Tracheal epithelial cell (primary cell): ENCODE results near the gene PREB. TPM values are rescaled to one million over a fixed set of nuclear protein-coding genes. Genes with fewer than 3 reads are reported as not detected.

Source experiments
- total RNA-seq: library from RNA; depleted of rRNA; stranded (reverse); fragments of >200 nt; gene quantifications from 2 replicates; pipeline ENCODE4 v1.2.1, GENCODE V29; 2014

Gene PREB, protein sequence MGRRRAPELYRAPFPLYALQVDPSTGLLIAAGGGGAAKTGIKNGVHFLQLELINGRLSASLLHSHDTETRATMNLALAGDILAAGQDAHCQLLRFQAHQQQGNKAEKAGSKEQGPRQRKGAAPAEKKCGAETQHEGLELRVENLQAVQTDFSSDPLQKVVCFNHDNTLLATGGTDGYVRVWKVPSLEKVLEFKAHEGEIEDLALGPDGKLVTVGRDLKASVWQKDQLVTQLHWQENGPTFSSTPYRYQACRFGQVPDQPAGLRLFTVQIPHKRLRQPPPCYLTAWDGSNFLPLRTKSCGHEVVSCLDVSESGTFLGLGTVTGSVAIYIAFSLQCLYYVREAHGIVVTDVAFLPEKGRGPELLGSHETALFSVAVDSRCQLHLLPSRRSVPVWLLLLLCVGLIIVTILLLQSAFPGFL
- 35.0 and 43.6 TPM in 2 replicates for total RNA-seq

GRCh38 chr2:27133905-27134780 lies at the start of gene PREB:
Gene PREB (minus strand): TSS chr2:27134636. CDS start chr2:27134421, 215 bp downstream.

GRCh38 chr2:27148801-27149439 lies 14.5 kb upstream of the PREB start, which contains the start of gene TCF23:
Gene TCF23 (plus strand): TSS chr2:27149004. CDS start chr2:27149134, 130 bp downstream.

DNA sequence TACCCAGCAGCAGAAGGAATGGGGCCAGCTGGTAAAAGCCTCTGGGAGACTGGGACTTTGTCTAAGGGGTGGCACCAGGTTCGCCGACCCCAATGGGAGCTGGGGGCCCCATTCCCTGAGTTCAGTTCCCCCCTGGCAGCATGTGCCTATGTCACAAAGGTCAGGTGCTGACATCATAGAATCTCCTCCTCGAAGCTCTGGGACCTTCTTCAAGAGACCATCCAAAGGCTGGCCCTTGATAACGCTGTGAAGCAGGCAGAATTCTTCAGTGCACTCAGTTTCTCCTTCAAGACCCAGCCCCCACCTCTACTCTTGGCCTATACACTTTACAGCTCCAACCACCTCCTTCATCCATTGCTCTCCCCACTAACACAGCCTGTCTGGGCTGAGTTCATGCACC lies 4.9 kb upstream of the PREB start, which contains the start of gene PRR30:
PRR30 (minus strand) TSS at position 101 of the 400 bp plus-strand sequence. CDS start 1,081 bp downstream, outside the sequence.

DNA sequence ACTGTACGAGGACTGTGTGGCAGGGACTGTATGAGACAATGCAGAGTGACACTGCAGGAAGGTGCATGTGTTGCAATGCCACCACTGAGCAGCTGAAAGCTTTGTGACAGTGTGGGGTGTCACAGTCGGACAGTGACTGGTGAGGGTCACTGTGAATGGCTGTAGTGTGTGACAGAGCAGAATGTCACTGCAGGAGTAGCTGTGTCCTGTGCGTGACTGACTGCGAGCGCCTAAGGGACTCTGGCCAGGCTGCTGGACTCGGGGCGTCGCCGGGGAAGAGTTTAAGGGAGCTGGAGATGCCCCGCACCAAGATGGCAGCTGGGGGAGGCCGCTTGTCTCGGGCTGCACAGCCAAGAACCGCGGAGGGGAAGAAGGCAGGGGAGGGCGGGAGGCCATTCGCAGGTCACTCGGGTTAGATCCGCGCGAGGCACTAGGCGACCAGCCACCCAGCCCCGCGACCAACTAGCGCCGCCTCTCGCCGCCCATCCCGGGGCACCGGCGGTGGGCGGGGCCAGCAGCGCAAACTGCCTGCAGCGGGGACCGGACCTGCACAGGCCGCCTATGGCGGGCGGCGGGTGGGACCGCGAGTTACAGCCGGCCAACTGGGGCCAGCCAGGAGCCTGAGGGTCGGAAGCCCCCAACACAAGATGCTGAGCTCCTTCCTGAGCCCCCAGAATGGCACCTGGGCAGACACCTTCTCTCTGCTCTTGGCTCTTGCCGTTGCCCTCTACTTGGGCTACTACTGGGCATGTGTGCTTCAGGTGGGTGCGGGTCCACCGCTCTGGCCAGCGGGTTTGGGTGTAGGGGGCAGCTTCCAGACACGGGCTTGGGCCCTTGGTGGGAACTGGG lies 10.9 kb downstream of the PREB start, which contains the start of gene ABHD1:
ABHD1 (plus strand) TSS at position 514 of the 849 bp plus-strand sequence; CDS start at position 648, 134 bp downstream.

DNA sequence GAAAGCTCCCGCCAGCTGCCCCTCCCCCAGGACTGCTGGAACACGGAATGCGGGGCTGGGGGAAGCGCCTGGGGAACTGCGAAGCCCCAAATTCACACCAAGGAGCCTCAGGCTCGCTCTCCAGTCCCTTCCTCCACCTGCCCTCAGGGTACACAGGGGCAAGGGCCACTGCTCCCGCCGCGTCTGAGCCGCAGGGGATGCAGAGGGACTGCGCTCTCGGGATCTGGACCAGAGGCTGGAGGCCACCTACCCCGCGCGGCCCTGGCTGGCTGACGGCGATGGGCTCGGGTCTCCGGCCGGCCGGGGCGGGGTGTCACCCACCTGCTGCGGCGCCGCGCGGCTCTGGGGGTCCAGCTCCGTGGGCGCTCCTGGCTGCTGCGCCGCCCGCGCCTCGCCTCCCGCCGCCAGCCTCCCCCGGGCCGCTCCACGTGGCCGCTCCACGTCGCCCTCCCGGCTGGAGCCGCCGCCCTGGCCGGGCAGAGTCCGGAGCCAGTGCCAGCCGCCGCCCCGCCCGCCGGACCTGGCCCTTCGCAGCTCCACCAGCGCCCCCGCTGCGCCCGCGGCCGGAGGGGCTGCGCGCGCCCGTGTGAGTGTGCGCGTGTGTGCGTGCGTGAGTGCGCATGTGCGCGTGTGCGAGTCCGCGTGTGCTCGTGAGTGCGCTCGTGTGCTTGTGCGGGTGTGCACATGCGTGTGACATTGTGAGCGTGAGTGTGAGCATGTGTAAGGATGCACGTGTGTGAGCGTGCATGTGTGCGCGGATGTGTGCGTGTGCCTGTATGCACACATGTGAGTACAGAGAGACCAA lies 15.7 kb downstream of the PREB start, which contains the start of gene CGREF1:
CGREF1 (minus strand) TSS at position 604 of the 805 bp plus-strand sequence. CDS start 14,762 bp downstream, outside the sequence.

DNA sequence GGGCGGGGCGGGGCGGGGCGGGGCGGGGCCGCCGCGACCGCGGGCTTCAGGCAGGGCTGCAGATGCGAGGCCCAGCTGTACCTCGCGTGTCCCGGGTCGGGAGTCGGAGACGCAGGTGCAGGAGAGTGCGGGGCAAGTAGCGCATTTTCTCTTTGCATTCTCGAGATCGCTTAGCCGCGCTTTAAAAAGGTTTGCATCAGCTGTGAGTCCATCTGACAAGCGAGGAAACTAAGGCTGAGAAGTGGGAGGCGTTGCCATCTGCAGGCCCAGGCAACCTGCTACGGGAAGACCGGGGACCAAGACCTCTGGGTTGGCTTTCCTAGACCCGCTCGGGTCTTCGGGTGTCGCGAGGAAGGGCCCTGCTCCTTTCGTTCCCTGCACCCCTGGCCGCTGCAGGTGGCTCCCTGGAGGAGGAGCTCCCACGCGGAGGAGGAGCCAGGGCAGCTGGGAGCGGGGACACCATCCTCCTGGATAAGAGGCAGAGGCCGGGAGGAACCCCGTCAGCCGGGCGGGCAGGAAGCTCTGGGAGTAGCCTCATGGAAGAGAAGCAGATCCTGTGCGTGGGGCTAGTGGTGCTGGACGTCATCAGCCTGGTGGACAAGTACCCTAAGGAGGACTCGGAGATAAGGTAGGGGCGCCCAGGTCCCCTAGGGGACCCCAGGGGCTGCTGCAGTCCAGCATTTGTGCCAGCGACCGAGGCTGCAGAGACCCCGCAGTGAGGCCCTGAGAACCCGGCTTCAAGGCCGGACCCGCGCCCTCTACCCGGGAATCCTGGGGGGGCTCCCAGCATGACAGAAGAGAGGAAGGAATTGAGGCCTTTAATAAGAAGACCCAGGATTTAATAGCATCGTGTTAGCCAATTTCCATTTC lies 47.5 kb downstream of the PREB start, which contains the start of gene KHK:
KHK (plus strand) TSS at position 49 of the 870 bp plus-strand sequence; CDS start at position 537, 488 bp downstream.

Other genes starting within 250 kb of the PREB start
- gene MAPRE3, start 164.0 kb downstream of the PREB start, total RNA-seq, result 1.7 and 2.4 TPM in 2 replicates
- gene TMEM214, start 101.7 kb downstream of the PREB start, total RNA-seq, result 7.9 and 15.4 TPM in 2 replicates
- 13.6 and 18.6 TPM in 2 replicates for gene AGBL5, start 83.0 kb downstream of the PREB start, total RNA-seq
- 308 and 345 TPM in 2 replicates for gene OST4, start 63.0 kb downstream of the PREB start, total RNA-seq
- 0.21 and 0.24 TPM in 2 replicates for gene EMILIN1, start 56.0 kb downstream of the PREB start, total RNA-seq
- 0.85 and 1.7 TPM in 2 replicates for gene KHK, start 47.9 kb downstream of the PREB start, total RNA-seq
- gene CGREF1, start 15.5 kb downstream of the PREB start, total RNA-seq, result 8.7 TPM in 1 of 2 replicates, not detected in the other
- gene ABHD1, start 10.8 kb downstream of the PREB start, total RNA-seq, result not detected in 2 replicates
- gene PRR30, start 4.8 kb upstream of the PREB start, total RNA-seq, result not detected in 2 replicates
- gene TCF23, start 14.4 kb upstream of the PREB start, total RNA-seq, result not detected in 2 replicates
- gene ATRAID, start 77.4 kb upstream of the PREB start, total RNA-seq, result 267 and 280 TPM in 2 replicates
- 26.9 and 34.7 TPM in 2 replicates for gene SLC5A6, start 77.6 kb upstream of the PREB start, total RNA-seq
- gene CAD, start 82.7 kb upstream of the PREB start, total RNA-seq, result 30.3 and 36.4 TPM in 2 replicates
- gene SLC30A3, start 128.4 kb upstream of the PREB start, total RNA-seq, result not detected in 2 replicates
- gene DNAJC5G, start 140.8 kb upstream of the PREB start, total RNA-seq, result not detected in 2 replicates
- gene TRIM54, start 147.8 kb upstream of the PREB start, total RNA-seq, result 0.24 and 0.43 TPM in 2 replicates
- gene UCN, start 173.8 kb upstream of the PREB start, total RNA-seq, result 0.48 and 0.85 TPM in 2 replicates
- gene MPV17, start 188.5 kb upstream of the PREB start, total RNA-seq, result 33.3 and 52.4 TPM in 2 replicates
- 26.0 and 31.3 TPM in 2 replicates for gene GTF3C2, start 222.1 kb upstream of the PREB start, total RNA-seq
- 19.0 and 22.7 TPM in 2 replicates for gene EIF2B4, start 235.7 kb upstream of the PREB start, total RNA-seq
- gene SNX17, start 236.0 kb upstream of the PREB start, total RNA-seq, result 125 and 136 TPM in 2 replicates
- 4.5 and 8.9 TPM in 2 replicates for gene ZNF513, start 246.1 kb upstream of the PREB start, total RNA-seq